ENCODE data around the gene LY6G5C.
A peak's percentile ranks its signal among the peaks of the same experiment; 100 is the strongest.

LY6G5C gene

DNA sequence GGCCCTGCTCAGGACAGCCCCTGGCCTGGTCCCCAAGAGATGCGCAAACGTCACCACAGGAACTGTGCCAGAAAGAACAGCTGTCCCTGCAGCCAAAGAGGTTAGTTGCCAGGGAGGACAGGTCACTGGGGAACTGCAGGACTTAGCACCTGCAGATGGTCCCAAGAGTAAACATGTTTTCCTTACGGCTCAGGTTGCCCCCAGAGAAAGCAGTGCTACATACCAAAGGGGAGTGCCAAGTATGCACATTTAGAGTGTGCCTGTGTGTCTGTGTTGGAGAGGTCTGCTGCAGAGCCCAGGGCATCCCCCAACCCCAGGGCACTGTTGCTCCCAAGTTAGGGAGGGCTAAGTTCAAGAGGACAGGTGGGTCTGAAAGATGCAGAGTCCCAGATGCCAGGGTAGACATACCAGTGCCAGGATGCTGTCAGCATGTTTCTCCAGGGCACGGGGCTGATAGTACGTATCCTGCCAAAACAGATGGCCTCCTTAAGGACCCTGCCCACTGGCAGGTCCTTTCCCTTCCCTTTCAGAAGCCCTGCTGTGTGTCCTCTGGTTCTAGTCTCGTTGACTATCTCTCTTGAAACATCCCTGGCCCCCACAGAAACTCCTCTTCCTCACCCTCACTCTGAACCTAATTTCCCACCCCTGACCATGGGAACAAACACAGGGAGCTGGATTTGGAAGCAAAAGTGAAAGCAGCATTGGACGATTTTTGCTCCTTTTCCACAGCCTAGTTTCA, 21.0 kb upstream of the LY6G5C start:
- Histone ChIP-seq H3K4me3 (ENCODE audit: control insufficient read depth in 1 of 7, extremely low read depth in 1 of 7, insufficient read depth in 4 of 7, low read depth in 2 of 7, low read length in 6 of 7) (peak overlapping the region in 6 of 7 experiments; percentile 85 to 99 (median 94)), H3K36me3 (ENCODE audit: control insufficient read depth in 4 of 4, insufficient read depth in 4 of 4, low read length in 3 of 4) (peaks cover 0 to 26% (median 12%) of the 10 kb centered on the region in 4 experiments), H3K4me1 (ENCODE audit: control extremely low read depth in 1 of 4, control insufficient read depth in 4 of 4, insufficient read depth in 4 of 4, low read length in 3 of 4) (peaks cover 0 to 25% (median 15%) of the 10 kb centered on the region in 4 experiments), H3K9me3 (ENCODE audit: control extremely low read depth in 1 of 5, control insufficient read depth in 4 of 5, insufficient read depth in 2 of 5, low read depth in 1 of 5, low read length in 4 of 5) (no peaks in the 10 kb centered on the region), H3K27me3 (replicated peaks in 2 of 5; ENCODE audit: control insufficient read depth in 4 of 5, insufficient read depth in 5 of 5, low read length in 4 of 5) (no peaks in the 10 kb centered on the region), H3K27ac (ENCODE audit: insufficient read depth in 1 of 2, low read depth in 1 of 2, low read length in 2 of 2, poor library complexity in 1 of 2, severe bottlenecking in 2 of 2) (peak overlapping the region; percentile 98 to 99)
- ChIA-PET CTCF (interaction anchor here (1.2 to 7.3 kb wide), 3 partner anchors 14 to 25 kb away, joined by 3 to 51 read pairs (median 6); no protein-coding TSS in a partner anchor), POLR2A (interaction anchor here (0.6 to 1.8 kb wide), 4 partner anchors 10 to 134 kb away, joined by 3 to 9 read pairs (median 3); no protein-coding TSS in a partner anchor)
- 54% methylated on average over 6 of the region's 7 CpGs for WGBS (ENCODE audit: insufficient coverage)
- DNase-seq, result peak in 2 of 3 donors; percentile 28 to 51

DNA sequence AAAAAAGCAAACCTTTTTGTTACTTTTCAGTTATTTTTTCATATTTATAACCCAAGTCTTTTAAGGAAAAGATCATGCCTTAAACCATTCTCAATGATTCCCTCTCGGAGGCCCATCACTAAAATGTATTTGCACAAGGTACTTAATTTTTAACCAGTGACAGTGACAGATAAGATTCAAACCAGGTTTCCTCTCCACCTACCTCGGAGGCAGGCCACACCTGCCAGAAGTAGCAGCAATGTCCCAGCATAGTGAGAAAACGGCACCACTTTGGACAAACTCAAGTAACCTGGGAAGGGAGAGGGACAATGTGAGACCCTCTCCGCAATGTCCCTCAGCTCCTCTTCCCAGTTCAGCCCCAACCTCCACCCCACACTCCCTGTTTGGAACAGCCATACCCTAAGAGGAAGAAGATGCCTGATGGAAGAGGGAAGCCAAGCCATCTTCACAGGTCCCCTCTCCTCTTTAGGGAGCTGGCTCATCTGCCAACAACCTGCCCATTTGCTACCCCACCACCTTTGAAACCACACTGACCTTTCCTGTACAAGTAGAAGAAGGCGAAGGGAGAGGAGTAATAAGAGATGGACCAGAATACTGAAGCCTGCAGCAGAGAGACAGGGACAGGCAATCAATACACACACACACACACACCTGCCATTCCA, 20.0 kb upstream of the LY6G5C start:
- H3K4me3 ChIP-seq (ENCODE audit: control insufficient read depth in 1 of 7, extremely low read depth in 1 of 7, insufficient read depth in 4 of 7, low read depth in 2 of 7, low read length in 6 of 7), result peak overlapping the region in 1 of 7 experiments; percentile 99
- CTCF ChIA-PET, result interaction anchor here (1.2 to 7.3 kb wide), 3 partner anchors 11 to 69 kb away, joined by 4 to 51 read pairs (median 7); no protein-coding TSS in a partner anchor
- H3K36me3 ChIP-seq (ENCODE audit: control insufficient read depth in 4 of 4, insufficient read depth in 4 of 4, low read length in 3 of 4), result peaks cover 2 to 33% (median 16%) of the 10 kb centered on the region in 4 experiments
- H3K27me3 ChIP-seq (replicated peaks in 2 of 5; ENCODE audit: control insufficient read depth in 4 of 5, insufficient read depth in 5 of 5, low read length in 4 of 5), result no peaks in the 10 kb centered on the region
- no peak for DNase-seq
- H3K27ac ChIP-seq (ENCODE audit: insufficient read depth in 1 of 2, low read depth in 1 of 2, low read length in 2 of 2, poor library complexity in 1 of 2, severe bottlenecking in 2 of 2), result peak overlapping the region in 1 of 2 experiments; percentile 45
- H3K9me3 ChIP-seq (ENCODE audit: control extremely low read depth in 1 of 5, control insufficient read depth in 4 of 5, insufficient read depth in 2 of 5, low read depth in 1 of 5, low read length in 4 of 5), result no peaks in the 10 kb centered on the region
- 92% methylated on average over 2 of the region's 5 CpGs for WGBS (ENCODE audit: insufficient coverage)
- POLR2A ChIA-PET, result interaction anchor here (0.6 kb wide), 1 partner anchor 135 kb away, joined by 3 read pairs; no protein-coding TSS in a partner anchor
- peaks cover 0 to 25% (median 15%) of the 10 kb centered on the region in 4 experiments for H3K4me1 ChIP-seq (ENCODE audit: control extremely low read depth in 1 of 4, control insufficient read depth in 4 of 4, insufficient read depth in 4 of 4, low read length in 3 of 4)

DNA sequence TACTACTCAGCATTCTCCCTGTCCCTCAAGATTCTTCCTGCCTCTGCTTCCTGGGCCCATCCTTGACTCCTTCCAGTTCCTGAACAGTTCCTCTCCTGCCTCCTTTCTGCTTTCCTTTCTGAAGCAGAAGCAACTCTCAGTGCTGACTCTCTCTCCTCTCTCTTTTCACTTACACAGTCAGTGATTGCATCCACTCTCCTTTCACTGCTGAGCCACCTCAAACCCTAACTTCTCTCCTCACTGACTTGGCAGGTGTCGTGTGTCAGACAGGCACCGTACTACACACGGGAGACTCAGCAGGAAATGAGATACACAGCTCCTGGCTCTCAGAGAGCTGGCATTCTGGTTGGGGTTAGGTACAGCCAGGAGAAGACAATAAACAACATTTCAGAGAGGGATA, 16.7 kb upstream of the LY6G5C start:
- H3K4me1 ChIP-seq (ENCODE audit: control extremely low read depth in 1 of 4, control insufficient read depth in 4 of 4, insufficient read depth in 4 of 4, low read length in 3 of 4), result peaks cover 0 to 18% (median 10%) of the 10 kb centered on the region in 4 experiments
- no peaks in the 10 kb centered on the region for H3K9me3 ChIP-seq (ENCODE audit: control extremely low read depth in 1 of 5, control insufficient read depth in 4 of 5, insufficient read depth in 2 of 5, low read depth in 1 of 5, low read length in 4 of 5)
- no peaks in the 10 kb centered on the region for H3K27me3 ChIP-seq (replicated peaks in 2 of 5; ENCODE audit: control insufficient read depth in 4 of 5, insufficient read depth in 5 of 5, low read length in 4 of 5)
- CTCF ChIA-PET, result interaction anchor here (7.3 kb wide), 1 partner anchor 10 kb away, joined by 51 read pairs; no protein-coding TSS in a partner anchor
- no peak overlapping the region for H3K27ac ChIP-seq (ENCODE audit: insufficient read depth in 1 of 2, low read depth in 1 of 2, low read length in 2 of 2, poor library complexity in 1 of 2, severe bottlenecking in 2 of 2)
- POLR2A ChIA-PET, result no interaction called here
- H3K4me3 ChIP-seq (ENCODE audit: control insufficient read depth in 1 of 7, extremely low read depth in 1 of 7, insufficient read depth in 4 of 7, low read depth in 2 of 7, low read length in 6 of 7), result no peak overlapping the region
- H3K36me3 ChIP-seq (ENCODE audit: control insufficient read depth in 4 of 4, insufficient read depth in 4 of 4, low read length in 3 of 4), result peaks cover 2 to 63% (median 36%) of the 10 kb centered on the region in 4 experiments
- WGBS (ENCODE audit: insufficient coverage), result 46% methylated on average over 3 of the region's 3 CpGs
- no peak for DNase-seq

DNA sequence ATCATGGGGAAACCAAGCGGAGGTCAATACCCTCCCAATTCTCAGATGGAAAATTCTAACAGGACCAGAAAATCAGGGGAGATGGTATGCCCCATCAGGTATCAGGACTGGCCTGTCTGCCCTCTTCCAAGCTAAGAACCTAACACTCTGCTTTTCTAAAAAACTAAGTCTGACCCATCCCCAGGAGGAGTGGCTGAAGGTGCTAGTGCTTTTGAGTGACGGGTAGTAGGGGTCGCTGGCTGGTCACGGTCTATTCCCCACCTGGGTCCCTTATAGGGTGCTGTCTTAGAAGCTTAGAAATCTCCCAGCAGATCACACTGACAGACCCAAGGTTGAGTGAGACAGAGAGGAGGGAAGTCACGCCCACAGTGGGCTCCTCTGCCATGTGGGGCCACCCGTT, 12.7 kb upstream of the LY6G5C start:
- no peaks in the 10 kb centered on the region for H3K27me3 ChIP-seq (replicated peaks in 2 of 5; ENCODE audit: control insufficient read depth in 4 of 5, insufficient read depth in 5 of 5, low read length in 4 of 5)
- DNase-seq, result no peak
- no peaks in the 10 kb centered on the region for H3K4me1 ChIP-seq (ENCODE audit: control extremely low read depth in 1 of 4, control insufficient read depth in 4 of 4, insufficient read depth in 4 of 4, low read length in 3 of 4)
- POLR2A ChIA-PET, result no interaction called here
- H3K9me3 ChIP-seq (ENCODE audit: control extremely low read depth in 1 of 5, control insufficient read depth in 4 of 5, insufficient read depth in 2 of 5, low read depth in 1 of 5, low read length in 4 of 5), result no peaks in the 10 kb centered on the region
- H3K36me3 ChIP-seq (ENCODE audit: control insufficient read depth in 4 of 4, insufficient read depth in 4 of 4, low read length in 3 of 4), result peaks cover 14 to 88% (median 63%) of the 10 kb centered on the region in 4 experiments
- H3K4me3 ChIP-seq (ENCODE audit: control insufficient read depth in 1 of 7, extremely low read depth in 1 of 7, insufficient read depth in 4 of 7, low read depth in 2 of 7, low read length in 6 of 7), result no peak overlapping the region
- CTCF ChIA-PET, result interaction anchor here (1.0 to 3.5 kb wide), 7 partner anchors 9 to 34 kb away, joined by 3 to 17 read pairs (median 4); partner anchors contain the start of genes ABHD16A, LY6G5C and MPIG6B
- H3K27ac ChIP-seq (ENCODE audit: insufficient read depth in 1 of 2, low read depth in 1 of 2, low read length in 2 of 2, poor library complexity in 1 of 2, severe bottlenecking in 2 of 2), result peak overlapping the region in 1 of 2 experiments; percentile 38
- WGBS (ENCODE audit: insufficient coverage), result 95% methylated on average over 2 of the region's 6 CpGs

DNA sequence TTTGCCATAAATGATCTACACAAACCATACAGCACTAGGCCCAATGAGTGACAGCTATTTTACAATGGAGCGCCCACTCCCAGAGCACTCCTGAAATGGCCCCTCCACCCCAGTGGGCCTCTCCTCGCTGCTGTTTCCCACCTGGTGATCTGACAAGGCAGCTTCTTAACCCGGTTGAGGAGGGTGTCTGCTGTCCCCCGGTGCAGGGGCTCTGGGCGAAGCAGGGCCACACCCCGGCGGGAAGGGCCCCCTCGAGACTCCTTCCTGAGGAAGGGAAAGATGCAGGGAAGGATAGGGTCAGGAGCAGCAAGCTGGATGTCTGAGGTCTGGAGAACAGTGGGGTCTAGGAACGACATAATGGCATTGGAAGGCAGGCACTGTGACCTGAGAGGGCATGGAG, 12.0 kb upstream of the LY6G5C start:
- POLR2A ChIA-PET, result interaction anchor here (0.6 kb wide), 1 partner anchor 13 kb away, joined by 3 read pairs; no protein-coding TSS in a partner anchor
- DNase-seq, result no peak
- WGBS (ENCODE audit: insufficient coverage), result 94% methylated on average over 5 of the region's 9 CpGs
- no peak overlapping the region for H3K27ac ChIP-seq (ENCODE audit: insufficient read depth in 1 of 2, low read depth in 1 of 2, low read length in 2 of 2, poor library complexity in 1 of 2, severe bottlenecking in 2 of 2)
- no peak overlapping the region for H3K4me3 ChIP-seq (ENCODE audit: control insufficient read depth in 1 of 7, extremely low read depth in 1 of 7, insufficient read depth in 4 of 7, low read depth in 2 of 7, low read length in 6 of 7)
- CTCF ChIA-PET, result interaction anchor here (0.8 to 3.5 kb wide), 7 partner anchors 11 to 31 kb away, joined by 3 to 17 read pairs (median 4); partner anchors contain the start of genes ABHD16A, LY6G5C, LY6G6C and MPIG6B
- no peaks in the 10 kb centered on the region for H3K9me3 ChIP-seq (ENCODE audit: control extremely low read depth in 1 of 5, control insufficient read depth in 4 of 5, insufficient read depth in 2 of 5, low read depth in 1 of 5, low read length in 4 of 5)
- H3K27me3 ChIP-seq (replicated peaks in 2 of 5; ENCODE audit: control insufficient read depth in 4 of 5, insufficient read depth in 5 of 5, low read length in 4 of 5), result no peaks in the 10 kb centered on the region
- peaks cover 14 to 92% (median 70%) of the 10 kb centered on the region in 4 experiments for H3K36me3 ChIP-seq (ENCODE audit: control insufficient read depth in 4 of 4, insufficient read depth in 4 of 4, low read length in 3 of 4)
- no peaks in the 10 kb centered on the region for H3K4me1 ChIP-seq (ENCODE audit: control extremely low read depth in 1 of 4, control insufficient read depth in 4 of 4, insufficient read depth in 4 of 4, low read length in 3 of 4)

DNA sequence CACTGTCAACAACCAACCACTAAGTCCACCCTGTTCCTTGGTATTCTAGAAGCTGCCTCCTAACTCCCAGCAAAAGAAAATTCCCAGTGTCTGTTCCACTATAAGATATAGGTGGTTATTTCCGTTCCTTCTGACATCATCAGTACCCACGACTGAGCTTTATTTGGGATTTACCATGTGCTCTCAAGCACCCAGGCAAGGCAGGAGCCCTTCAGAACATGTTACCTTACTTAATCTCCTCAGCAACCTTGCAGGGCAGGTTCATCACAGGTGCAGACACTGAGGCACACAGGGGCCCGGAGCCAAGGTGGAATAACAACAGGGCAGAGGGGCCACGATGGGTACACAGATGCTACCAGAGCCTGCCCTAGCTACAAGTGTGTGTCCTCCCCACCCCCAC, 11.5 kb upstream of the LY6G5C start:
- CTCF ChIA-PET, result interaction anchor here (0.8 to 3.5 kb wide), 6 partner anchors 11 to 77 kb away, joined by 3 to 17 read pairs (median 4); partner anchors contain the start of genes LY6G5C, LY6G6C and MPIG6B
- peaks cover 14 to 93% (median 72%) of the 10 kb centered on the region in 4 experiments for H3K36me3 ChIP-seq (ENCODE audit: control insufficient read depth in 4 of 4, insufficient read depth in 4 of 4, low read length in 3 of 4)
- no peaks in the 10 kb centered on the region for H3K9me3 ChIP-seq (ENCODE audit: control extremely low read depth in 1 of 5, control insufficient read depth in 4 of 5, insufficient read depth in 2 of 5, low read depth in 1 of 5, low read length in 4 of 5)
- 93% methylated on average over 4 of the region's 4 CpGs for WGBS (ENCODE audit: insufficient coverage)
- no peak overlapping the region for H3K27ac ChIP-seq (ENCODE audit: insufficient read depth in 1 of 2, low read depth in 1 of 2, low read length in 2 of 2, poor library complexity in 1 of 2, severe bottlenecking in 2 of 2)
- no peak for DNase-seq
- no peaks in the 10 kb centered on the region for H3K27me3 ChIP-seq (replicated peaks in 2 of 5; ENCODE audit: control insufficient read depth in 4 of 5, insufficient read depth in 5 of 5, low read length in 4 of 5)
- no peak overlapping the region for H3K4me3 ChIP-seq (ENCODE audit: control insufficient read depth in 1 of 7, extremely low read depth in 1 of 7, insufficient read depth in 4 of 7, low read depth in 2 of 7, low read length in 6 of 7)
- H3K4me1 ChIP-seq (ENCODE audit: control extremely low read depth in 1 of 4, control insufficient read depth in 4 of 4, insufficient read depth in 4 of 4, low read length in 3 of 4), result no peaks in the 10 kb centered on the region
- POLR2A ChIA-PET, result interaction anchor here (0.6 kb wide), 1 partner anchor 13 kb away, joined by 3 read pairs; no protein-coding TSS in a partner anchor
